PC-3 (cell line): ENCODE data around the gene RAB7B. TPM values are rescaled to one million over a fixed set of nuclear protein-coding genes. Genes with fewer than 3 reads are reported as not detected.

Experiments used
- ATAC-seq: fragments of 200-7000 bp; cut with Tn5 transposase; 2 replicates; pipeline ENCODE4 v1.9.1; 2020; ENCODE audit warnings: mild to moderate bottlenecking, moderate library complexity
- BruUV-seq: library from RNA; stranded (reverse); fragments of 400-500 nt; replicated peaks from 2 replicates; lab custom pipeline; 2021; lab: Mats Ljungman, UMichigan
- CTCF ChIA-PET: fragments of 300-600 bp; sonication (Branson Sonifier 250); formaldehyde crosslinking; loops from one replicate; lab custom pipeline; 2022; ENCODE audit warnings: antibody characterized with exemption; lab: Charles Lee
- POLR2A ChIA-PET: fragments of 300-600 bp; sonication (Branson Sonifier 250); formaldehyde crosslinking; loops from one replicate; lab custom pipeline; 2022; ENCODE audit warnings: antibody characterized with exemption; ENCODE audit not compliant: unreplicated experiment; lab: Charles Lee
- DNase-seq: peaks from one replicate; pipeline ENCODE4 v3.0.0-alpha.2; 2015
- H2AFZ ChIP-seq: fragments of 300-600 bp; sonication (generic); 2 replicates; pipeline ENCODE4 v1.6.0; 2016; ENCODE audit warnings: antibody characterized with exemption, low read length
- H3F3A ChIP-seq: fragments of 300-600 bp; sonication (generic); one replicate; pipeline ENCODE4 v1.6.0; 2017; ENCODE audit warnings: antibody characterized with exemption, low read length, control low read depth, mild to moderate bottlenecking; ENCODE audit not compliant: unreplicated experiment
- H3K27ac ChIP-seq: fragments of 300-600 bp; sonication (generic); 2 replicates; pipeline ENCODE4 v1.5.1; 2016; ENCODE audit warnings: mild to moderate bottlenecking, low read length
- H3K27me3 ChIP-seq: fragments of 300-600 bp; sonication (generic); 2 replicates; pipeline ENCODE4 v1.6.1; 2016; ENCODE audit warnings: low read length, mixed read lengths
- H3K36me3 ChIP-seq: fragments of 300-600 bp; sonication (generic); 2 replicates; pipeline ENCODE4 v1.6.1; 2016; ENCODE audit warnings: low read depth, mixed run types, low read length, mixed read lengths
- H3K4me1 ChIP-seq: fragments of 300-600 bp; sonication (generic); 2 replicates; pipeline ENCODE4 v1.5.1; 2016; ENCODE audit warnings: low read length; ENCODE audit not compliant: insufficient read depth
- H3K4me2 ChIP-seq: fragments of 300-600 bp; sonication (generic); 2 replicates; pipeline ENCODE4 v1.6.0; 2016; ENCODE audit warnings: low read length
- H3K4me3 ChIP-seq: fragments of 300-600 bp; sonication (generic); 2 replicates; pipeline ENCODE4 v1.5.1; 2016; ENCODE audit warnings: mild to moderate bottlenecking, low read length, mixed read lengths
- H3K79me2 ChIP-seq: fragments of 300-600 bp; sonication (generic); 2 replicates; pipeline ENCODE4 v1.6.1; 2017; ENCODE audit warnings: low read length, mixed read lengths
- H3K9ac ChIP-seq: fragments of 300-600 bp; sonication (generic); 2 replicates; pipeline ENCODE4 v1.6.0; 2016; ENCODE audit warnings: mild to moderate bottlenecking, low read length
- H3K9me2 ChIP-seq: fragments of 300-600 bp; sonication (generic); replicated peaks from 2 replicates; pipeline ENCODE4 v1.6.1; 2016; ENCODE audit warnings: mixed run types, low read length, mixed read lengths
- H3K9me3 ChIP-seq: fragments of 300-600 bp; sonication (generic); 2 replicates; pipeline ENCODE4 v1.6.1; 2016; ENCODE audit warnings: low read length, mixed read lengths
- H4K20me1 ChIP-seq: fragments of 300-600 bp; sonication (generic); 2 replicates; pipeline ENCODE4 v1.6.1; 2016; ENCODE audit warnings: low read length, mixed read lengths
- CTCF ChIP-seq: fragments of 300-600 bp; sonication (generic); conservative IDR thresholded peaks from 2 replicates; pipeline ENCODE4 v1.5.1; 2017; ENCODE audit warnings: antibody characterized with exemption, low read depth, mild to moderate bottlenecking, low read length
- EZH2 ChIP-seq: fragments of 300-600 bp; sonication (generic); IDR thresholded peaks from one replicate; pipeline ENCODE4 v1.6.1; 2017; ENCODE audit warnings: antibody characterized with exemption, mild to moderate bottlenecking, low read length; ENCODE audit not compliant: unreplicated experiment
- EZH2phosphoT487 ChIP-seq: fragments of 300-600 bp; sonication (generic); IDR thresholded peaks from 2 replicates; pipeline ENCODE4 v1.6.1; 2018; ENCODE audit warnings: mild to moderate bottlenecking, antibody characterized with exemption, low read length, borderline replicate concordance
- intact Hi-C: fragments of 100-400 bp; cut with micrococcal nuclease; formaldehyde crosslinking; loops from 2 replicates; pipeline ENCODE4 v1.9.0; 2023
- total RNA-seq: library from RNA; depleted of rRNA; stranded (reverse); fragments of >200 nt; gene quantifications from 2 replicates; pipeline ENCODE4 v1.2.3, GENCODE V29; 2014

The RAB7B gene
- total RNA-seq, 1 experiment from 2014 or later, result not detected

- DNase-seq, result no peak
- H3K4me1 ChIP-seq, result no peaks in the 10 kb centered on the region
- no peak overlapping the region for H3K27ac ChIP-seq
- H3K27me3 ChIP-seq, result peaks cover 44% of the 10 kb centered on the region
- no peaks in the 10 kb centered on the region for H3F3A ChIP-seq
- H3K9me3 ChIP-seq, result no peaks in the 10 kb centered on the region
- no peak overlapping the region for H3K4me2 ChIP-seq
- no peak for ATAC-seq
- TF ChIP-seq EZH2 (no peak), CTCF (no peak), EZH2phosphoT487 (no peak)
- no peaks in the 10 kb centered on the region for H3K36me3 ChIP-seq
- no peak overlapping the region for H3K9ac ChIP-seq
- ChIA-PET POLR2A (no interaction called here), CTCF (no interaction called here)
- no peaks in the 10 kb centered on the region for H3K9me2 ChIP-seq
- no peaks in the 10 kb centered on the region for H4K20me1 ChIP-seq
- no peak overlapping the region for H2AFZ ChIP-seq
- no TSS peak for BruUV-seq
- no peak overlapping the region for H3K4me3 ChIP-seq
- H3K79me2 ChIP-seq, result no peaks in the 10 kb centered on the region
- intact Hi-C loops, result no loop called here
These were observed 44.1 kb upstream of the RAB7B start for GRCh38 chr1:206047271-206047670.

GRCh38 chr1:206041640-206042039, 38.4 kb upstream of the RAB7B start:
- no peak overlapping the region for H3K27ac ChIP-seq
- H3K27me3 ChIP-seq, result peaks cover 72% of the 10 kb centered on the region
- no peak for TF ChIP-seq EZH2
- no peak for TF ChIP-seq CTCF
- TF ChIP-seq EZH2phosphoT487, result no peak
- H3K4me3 ChIP-seq, result no peak overlapping the region
- no peak for ATAC-seq
- no peaks in the 10 kb centered on the region for H3K4me1 ChIP-seq
- no peak overlapping the region for H3K4me2 ChIP-seq
- no peak overlapping the region for H3K9ac ChIP-seq
- no peaks in the 10 kb centered on the region for H3K79me2 ChIP-seq
- no peaks in the 10 kb centered on the region for H3K9me3 ChIP-seq
- H2AFZ ChIP-seq, result no peak overlapping the region
- no TSS peak for BruUV-seq
- ChIA-PET CTCF (no interaction called here), POLR2A (no interaction called here)
- no peaks in the 10 kb centered on the region for H3F3A ChIP-seq
- intact Hi-C loops, result no loop called here
- H4K20me1 ChIP-seq, result no peaks in the 10 kb centered on the region
- H3K36me3 ChIP-seq, result no peaks in the 10 kb centered on the region
- DNase-seq, result no peak
- H3K9me2 ChIP-seq, result no peaks in the 10 kb centered on the region

GRCh38 chr1:206040328-206040727, 37.1 kb upstream of the RAB7B start:
- H4K20me1 ChIP-seq, result no peaks in the 10 kb centered on the region
- no peaks in the 10 kb centered on the region for H3K79me2 ChIP-seq
- no peak overlapping the region for H3K4me3 ChIP-seq
- H3K36me3 ChIP-seq, result no peaks in the 10 kb centered on the region
- CTCF ChIA-PET, result no interaction called here
- POLR2A ChIA-PET, result no interaction called here
- H3K27me3 ChIP-seq, result peaks cover 73% of the 10 kb centered on the region
- TF ChIP-seq CTCF, result peak; percentile 19; the same call in 1 of the 2 replicates
- no peak for TF ChIP-seq EZH2
- no peak overlapping the region for H3K4me2 ChIP-seq
- ATAC-seq (no peak), DNase-seq (peak; percentile 14)
- H3F3A ChIP-seq, result no peaks in the 10 kb centered on the region
- no peaks in the 10 kb centered on the region for H3K9me3 ChIP-seq
- no peaks in the 10 kb centered on the region for H3K4me1 ChIP-seq
- no peak overlapping the region for H2AFZ ChIP-seq
- H3K9me2 ChIP-seq, result no peaks in the 10 kb centered on the region
- no TSS peak for BruUV-seq
- intact Hi-C loops, result no loop called here
- H3K27ac ChIP-seq, result no peak overlapping the region
- no peak overlapping the region for H3K9ac ChIP-seq
